Esophagus squamous epithelium (tissue), 4 donors: Measurements from ENCODE around the gene ACCSL.

Source experiments
- POLR2A ChIP-seq, 4 donors: fragments of 450-650 bp; IDR thresholded peaks; one replicate each; pipeline ENCODE4 v1.6.1; 2017; ENCODE audit warnings: antibody characterized with exemption in 4 of 4, mild to moderate bottlenecking in 4 of 4, moderate library complexity in 3 of 4
- TF ChIP-seq, protein P1 (sequence below), 6 experiments: fragments of 450-650 bp in 4 of 6; fragments of 200-600 bp in 2 of 6; sonication (generic) in 2 of 6; IDR thresholded peaks; one replicate each; pipeline ENCODE4 v1.5.1; 2016 to 2019; ENCODE audit warnings: antibody characterized with exemption in 6 of 6, mild to moderate bottlenecking in 4 of 6, moderate library complexity in 4 of 6

DNA sequence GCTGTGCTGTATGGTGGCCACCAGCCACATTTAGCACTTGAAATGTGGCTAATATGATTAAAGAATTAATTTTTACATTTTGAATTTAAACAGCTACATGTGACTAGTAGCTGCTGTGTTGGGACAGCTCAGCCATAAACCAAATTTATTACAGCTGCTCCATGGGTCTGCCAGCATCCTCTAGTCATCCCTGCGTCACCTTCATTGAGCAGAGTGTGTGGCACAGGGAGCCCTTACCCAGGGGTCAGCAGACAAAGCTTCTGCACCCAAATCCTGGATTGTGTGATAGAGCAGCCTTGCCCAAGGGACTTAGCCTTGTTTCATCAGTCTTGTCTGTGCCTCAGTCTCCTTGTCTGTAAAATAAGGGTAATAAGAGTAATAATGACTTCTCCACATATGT is 19.4 kb upstream of the ACCSL start:
- TF ChIP-seq, protein P1, sequence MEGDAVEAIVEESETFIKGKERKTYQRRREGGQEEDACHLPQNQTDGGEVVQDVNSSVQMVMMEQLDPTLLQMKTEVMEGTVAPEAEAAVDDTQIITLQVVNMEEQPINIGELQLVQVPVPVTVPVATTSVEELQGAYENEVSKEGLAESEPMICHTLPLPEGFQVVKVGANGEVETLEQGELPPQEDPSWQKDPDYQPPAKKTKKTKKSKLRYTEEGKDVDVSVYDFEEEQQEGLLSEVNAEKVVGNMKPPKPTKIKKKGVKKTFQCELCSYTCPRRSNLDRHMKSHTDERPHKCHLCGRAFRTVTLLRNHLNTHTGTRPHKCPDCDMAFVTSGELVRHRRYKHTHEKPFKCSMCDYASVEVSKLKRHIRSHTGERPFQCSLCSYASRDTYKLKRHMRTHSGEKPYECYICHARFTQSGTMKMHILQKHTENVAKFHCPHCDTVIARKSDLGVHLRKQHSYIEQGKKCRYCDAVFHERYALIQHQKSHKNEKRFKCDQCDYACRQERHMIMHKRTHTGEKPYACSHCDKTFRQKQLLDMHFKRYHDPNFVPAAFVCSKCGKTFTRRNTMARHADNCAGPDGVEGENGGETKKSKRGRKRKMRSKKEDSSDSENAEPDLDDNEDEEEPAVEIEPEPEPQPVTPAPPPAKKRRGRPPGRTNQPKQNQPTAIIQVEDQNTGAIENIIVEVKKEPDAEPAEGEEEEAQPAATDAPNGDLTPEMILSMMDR (IDR thresholded peaks at IDR 0.05), result no peak
- TF ChIP-seq POLR2A (IDR thresholded peaks at IDR 0.05), result no peak
